HG02759 (cell line): ENCODE results near the gene SH3PXD2A.
A peak's percentile ranks its signal among the peaks of the same experiment; 100 is the strongest.

Experiments used
- ATAC-seq: cut with Tn5 transposase; IDR thresholded peaks from one replicate; pipeline ENCODE4 v1.9.1; 2021; ENCODE audit warnings: mild to moderate bottlenecking, moderate library complexity; ENCODE audit not compliant: unreplicated experiment

SH3PXD2A gene

DNA sequence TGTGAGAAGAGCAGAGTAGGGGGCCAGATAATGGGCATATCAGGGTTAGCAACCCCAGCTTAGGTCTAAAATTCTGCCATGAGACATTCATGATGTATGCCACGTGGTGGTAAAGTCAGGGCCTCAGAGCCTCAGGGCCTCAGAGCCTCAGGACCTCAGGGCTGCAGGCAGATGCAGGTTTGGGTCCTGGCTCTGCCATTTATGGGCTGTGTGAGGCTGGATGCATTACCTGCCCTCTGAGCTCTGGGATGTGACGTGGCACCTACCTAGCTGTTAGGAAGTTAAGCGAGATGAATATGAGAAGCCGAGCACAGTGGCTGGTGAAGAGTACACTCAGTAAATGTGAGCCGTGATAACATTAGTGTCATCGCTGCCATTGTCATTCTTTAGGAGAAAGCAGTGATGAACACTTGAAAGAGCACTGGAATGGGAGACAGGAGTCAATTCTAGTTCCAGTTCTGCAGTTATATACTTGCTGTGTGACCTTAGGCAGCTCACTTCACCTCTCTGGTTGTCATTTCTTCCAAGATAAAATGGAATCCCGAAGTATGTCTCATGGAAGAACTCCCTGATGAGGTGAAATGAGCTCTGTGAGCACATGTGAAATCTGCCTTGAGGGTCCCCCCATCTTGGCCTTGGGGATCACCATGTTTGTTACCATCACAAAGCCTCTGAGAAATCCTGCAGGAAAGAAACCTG lies 127.2 kb downstream of the SH3PXD2A start:
- ATAC-seq: no peak

GRCh38 chr10:103727546-103727963 lies 127.8 kb downstream of the SH3PXD2A start:
- no peak for ATAC-seq

GRCh38 chr10:103726637-103727036 lies 128.7 kb downstream of the SH3PXD2A start:
- no peak for ATAC-seq

DNA sequence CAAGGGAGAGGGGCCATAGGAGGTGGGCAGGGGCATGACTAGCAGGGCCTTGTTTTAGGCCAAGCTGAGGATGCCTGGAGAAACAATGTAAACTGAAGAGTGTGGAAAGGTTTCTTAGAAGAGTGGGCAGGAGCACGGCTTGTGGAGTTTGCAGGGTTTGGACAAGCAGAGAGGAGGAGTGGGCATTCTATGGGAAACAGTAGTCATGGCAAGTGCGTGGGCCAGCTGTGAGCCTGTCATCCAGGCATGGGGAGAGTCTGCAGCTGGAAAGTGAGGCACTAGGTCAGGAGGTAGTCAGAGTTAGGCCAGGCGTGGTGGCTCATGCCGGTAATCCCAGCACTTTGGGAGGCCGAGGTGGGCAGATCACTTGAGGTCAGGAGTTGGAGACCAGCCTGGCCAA lies 130.1 kb downstream of the SH3PXD2A start:
- no peak for ATAC-seq

DNA sequence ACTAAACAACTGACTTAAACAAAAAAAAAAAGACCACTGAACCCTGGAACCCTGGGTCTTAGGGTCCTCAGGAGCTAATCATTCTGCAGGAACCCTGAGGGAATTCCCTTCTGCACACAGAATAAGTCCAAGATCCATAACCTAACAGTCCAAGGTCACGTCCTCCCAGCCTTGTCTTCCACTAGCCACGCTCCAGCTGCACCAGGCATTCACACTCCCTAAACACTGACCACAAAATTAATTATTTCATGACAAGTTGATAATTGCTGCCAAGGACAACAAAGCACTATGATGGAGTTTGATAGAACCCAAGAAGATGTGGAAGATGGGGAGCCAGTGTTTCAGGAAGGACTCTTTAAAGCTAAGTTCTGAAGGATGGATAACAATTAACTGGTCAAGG lies 130.6 kb downstream of the SH3PXD2A start:
- no peak for ATAC-seq

DNA sequence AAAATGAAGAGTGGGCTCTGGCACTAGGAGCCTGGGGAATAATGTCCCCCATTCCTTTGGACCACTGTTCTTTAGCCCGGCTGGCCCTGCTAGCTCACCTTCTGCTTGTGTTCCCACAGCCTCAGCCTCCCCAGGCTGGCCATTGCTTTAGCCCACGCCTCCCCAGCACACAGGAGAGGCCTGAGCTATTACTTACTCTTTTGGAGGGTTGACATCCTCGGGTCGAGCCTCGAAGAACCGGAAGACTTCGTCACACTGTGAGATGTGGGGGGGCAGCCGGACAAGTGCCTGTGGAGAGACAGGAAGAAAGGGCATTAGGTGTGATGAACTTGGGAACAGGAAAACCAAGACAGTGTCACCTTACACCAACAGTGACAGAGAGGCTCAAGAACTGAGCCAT lies 131.3 kb downstream of the SH3PXD2A start:
- ATAC-seq: no peak

- ATAC-seq: no peak
These were observed 131.8 kb downstream of the SH3PXD2A start for GRCh38 chr10:103723557-103723956.

DNA sequence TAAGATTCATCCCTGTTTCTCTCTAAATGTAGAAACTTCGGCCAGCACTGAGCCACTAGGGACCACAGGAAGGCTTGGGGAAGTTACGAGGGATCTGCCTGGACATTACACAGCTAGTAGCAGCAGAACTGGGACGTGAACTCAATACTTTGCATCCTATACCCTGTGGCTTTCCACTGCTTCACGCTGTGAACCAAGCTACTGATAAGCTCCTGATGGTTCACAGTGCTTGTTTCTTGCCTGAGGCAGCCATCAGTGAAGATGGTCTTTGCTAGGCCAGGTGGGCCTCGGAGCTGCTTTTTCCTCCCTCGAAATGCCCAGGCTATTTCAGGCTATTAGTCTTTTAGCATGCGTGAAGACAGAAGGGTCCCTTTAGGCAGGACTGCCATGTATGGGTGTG lies 132.7 kb downstream of the SH3PXD2A start:
- no peak for ATAC-seq

- no peak for ATAC-seq
These were observed 134.4 kb downstream of the SH3PXD2A start for GRCh38 chr10:103720964-103721335.

DNA sequence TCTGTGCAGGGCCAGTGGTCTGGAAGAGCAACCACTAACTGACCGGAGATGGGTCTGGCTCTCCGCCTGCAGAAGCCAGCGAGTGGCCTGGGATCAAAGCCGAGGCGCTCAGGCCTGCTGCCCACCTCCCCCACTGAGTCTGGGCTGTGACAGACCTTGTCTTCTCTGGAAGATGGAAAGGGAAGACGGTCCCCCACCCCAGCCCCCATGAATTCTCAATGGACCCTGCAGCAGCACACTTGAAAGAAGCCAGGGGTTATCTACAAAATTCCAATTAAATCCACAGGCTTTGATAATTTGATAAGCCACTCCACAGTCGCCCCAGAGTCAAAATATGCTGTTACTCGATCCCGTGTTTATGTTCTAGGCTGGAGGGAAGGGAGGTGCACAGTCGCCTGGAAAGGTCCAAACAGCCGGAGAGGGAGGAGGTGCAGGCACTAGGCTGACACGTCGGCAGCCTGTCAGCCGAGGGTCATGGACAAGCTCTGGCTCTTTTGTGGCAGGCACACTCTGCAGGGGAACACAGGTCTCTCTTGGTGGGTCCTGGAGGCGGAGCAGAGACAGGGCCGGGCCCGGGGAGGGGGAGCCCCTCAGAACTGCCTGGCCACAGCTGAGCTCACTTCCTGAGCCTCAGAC lies 134.9 kb downstream of the SH3PXD2A start:
- no peak for ATAC-seq

- ATAC-seq: no peak
These were observed 136.3 kb downstream of the SH3PXD2A start for GRCh38 chr10:103719036-103719435.

DNA sequence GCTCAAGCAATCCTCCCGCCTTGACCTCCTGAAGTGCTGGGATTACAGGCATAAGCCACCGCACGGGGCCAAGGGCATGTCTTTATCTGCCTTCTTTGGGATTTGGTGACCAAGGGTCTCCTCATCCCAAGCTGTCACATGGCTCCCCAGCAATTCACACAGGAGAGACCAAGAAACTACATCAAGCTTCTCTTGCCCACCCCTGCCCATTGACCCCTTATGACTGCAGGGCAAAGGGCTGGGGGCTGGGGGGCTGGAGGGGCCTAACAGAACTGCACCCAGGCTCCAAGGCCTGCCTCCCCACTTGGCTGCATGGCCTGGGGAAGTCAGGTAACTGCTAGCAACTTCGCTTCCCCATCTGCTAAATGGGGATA lies 137.1 kb downstream of the SH3PXD2A start:
- no peak for ATAC-seq

DNA sequence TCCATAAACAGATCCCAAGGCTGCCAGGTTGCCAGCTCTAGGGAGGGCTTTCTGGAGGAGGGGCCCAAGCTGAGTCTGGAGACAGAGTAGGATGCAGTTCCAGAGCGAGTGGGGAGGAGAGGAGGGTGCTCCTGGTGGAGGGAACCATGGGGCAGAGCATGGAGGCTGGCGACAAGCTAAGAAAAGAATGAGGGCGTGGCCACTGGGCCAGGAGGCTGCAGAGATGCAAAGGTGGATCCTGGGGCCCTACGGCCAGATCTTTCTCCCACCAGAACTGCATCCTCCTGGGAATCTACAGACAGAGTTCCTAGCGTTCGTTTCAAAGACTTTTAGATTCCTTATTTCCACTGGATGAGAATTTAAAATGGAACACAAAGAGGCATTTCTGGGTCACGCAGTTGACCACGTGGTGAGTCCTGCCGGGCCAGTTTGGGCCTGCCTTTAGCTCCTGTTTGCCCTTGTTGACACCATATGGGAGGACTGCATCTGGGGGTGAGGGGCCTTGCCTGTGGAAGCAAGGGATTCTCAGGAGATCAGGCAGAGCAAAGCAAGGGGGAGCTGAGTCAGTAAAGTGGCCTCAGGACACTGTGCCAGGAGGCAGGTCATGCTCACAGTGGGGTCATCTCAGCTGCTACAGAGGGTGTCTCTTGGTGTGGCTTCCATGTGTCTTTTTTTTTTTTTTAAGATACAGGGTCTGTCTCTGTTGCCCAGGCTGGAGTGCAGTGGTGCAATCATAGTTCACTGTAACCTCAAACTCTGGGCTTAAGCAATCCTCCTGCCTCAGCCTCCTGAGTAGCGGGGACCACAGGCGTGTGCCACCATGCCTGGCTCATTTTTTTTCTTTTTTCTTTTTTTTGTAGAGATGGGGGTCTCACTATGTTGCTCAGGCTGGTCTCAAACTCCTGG lies 137.8 kb downstream of the SH3PXD2A start:
- no peak for ATAC-seq

- ATAC-seq: no peak
These were observed 138.9 kb downstream of the SH3PXD2A start for GRCh38 chr10:103716206-103717160.

GRCh38 chr10:103715430-103715829 lies 139.9 kb downstream of the SH3PXD2A start:
- ATAC-seq: no peak

DNA sequence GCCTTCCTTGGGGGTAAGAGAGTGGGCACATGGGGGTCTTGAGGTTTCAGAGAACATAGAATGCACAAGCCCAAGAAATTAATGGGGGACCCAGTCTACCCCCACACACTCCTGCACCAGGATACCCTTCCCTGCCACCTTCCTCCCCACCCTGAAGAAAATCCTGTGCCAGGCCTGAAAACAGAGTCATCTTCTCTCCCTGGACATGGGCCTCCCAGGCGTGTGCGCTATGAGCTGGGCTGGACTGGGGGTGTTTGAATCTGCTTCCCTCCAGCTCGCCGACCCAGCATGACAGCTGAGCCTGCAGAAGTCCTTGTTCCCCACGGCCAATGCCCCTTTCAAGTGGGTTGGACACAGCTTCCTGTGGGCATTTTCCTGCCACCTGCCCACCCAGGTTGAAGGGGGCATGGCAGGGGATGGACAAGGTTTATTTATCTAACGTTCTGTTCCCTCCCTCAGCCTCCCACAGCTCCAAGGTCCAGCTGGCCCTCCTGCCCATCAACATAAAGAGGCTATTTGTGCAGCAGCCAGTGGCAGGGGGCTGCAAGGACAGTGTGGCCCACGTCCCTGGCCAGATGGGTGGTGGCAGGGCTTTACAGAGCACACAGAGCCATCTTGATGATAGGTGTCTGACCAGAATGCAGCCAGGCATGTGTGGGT lies 141.0 kb downstream of the SH3PXD2A start:
- ATAC-seq: no peak

DNA sequence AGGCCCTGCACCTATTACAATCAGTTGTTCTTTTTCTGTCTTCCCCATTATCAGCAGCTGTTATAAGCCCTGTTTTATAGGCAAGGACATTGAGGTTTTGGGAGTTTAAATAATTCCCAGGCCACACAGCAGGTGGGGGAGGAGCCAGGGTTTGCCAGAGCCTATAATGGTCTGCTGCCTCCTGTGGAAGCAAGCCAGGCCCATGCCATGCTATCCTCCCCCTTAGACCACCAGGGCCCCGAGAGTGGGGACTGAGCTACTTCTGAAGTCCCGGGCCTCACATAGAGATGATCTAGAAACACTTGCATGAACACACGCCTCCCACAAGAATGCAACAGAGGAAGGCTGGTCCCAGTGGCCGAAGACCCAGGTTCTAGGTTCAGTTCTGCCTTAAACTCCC lies 141.7 kb downstream of the SH3PXD2A start:
- no peak for ATAC-seq

DNA sequence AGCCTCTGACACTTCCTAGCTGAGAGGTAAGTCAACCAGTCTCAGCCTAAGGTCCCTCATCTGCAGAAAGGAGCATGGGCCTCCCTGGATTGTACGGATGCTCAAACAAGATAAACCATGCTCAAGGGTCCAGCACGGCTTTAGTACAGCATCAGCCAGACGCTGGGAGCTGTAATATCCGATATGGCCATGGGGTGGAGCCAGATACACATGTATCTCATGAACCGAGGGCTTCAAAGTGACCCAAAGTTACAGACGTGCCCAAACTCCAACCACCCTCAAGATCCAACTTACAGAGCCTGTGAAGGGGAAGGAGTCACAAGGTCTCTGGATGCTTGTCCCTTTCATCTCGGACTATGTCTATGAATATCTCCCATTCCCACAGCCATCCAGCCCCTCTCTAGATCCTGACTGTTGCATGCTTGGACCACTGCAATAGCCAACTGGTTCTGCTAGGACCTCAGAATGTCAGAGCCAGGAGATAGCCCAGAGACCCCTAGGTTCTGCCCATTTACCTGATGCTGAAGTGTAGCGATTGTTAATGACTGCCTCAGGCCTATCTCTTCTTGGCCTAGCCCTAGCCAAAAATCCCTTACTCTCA lies 142.4 kb downstream of the SH3PXD2A start:
- ATAC-seq: peak; percentile 71

- ATAC-seq: no peak
These were observed 143.2 kb downstream of the SH3PXD2A start for GRCh38 chr10:103712146-103712545.
